H9 (cell line): ENCODE results near the gene KIAA0513. TPM values are rescaled to one million over a fixed set of nuclear protein-coding genes. Genes with fewer than 3 reads are reported as not detected.

Experiments
- DNase-seq: peaks from one replicate; pipeline ENCODE4 v3.0.0-alpha.2; 2017
- H2AFZ ChIP-seq: one replicate; pipeline ENCODE4 v1.6.1; 2013; ENCODE audit warnings: mild to moderate bottlenecking, low read length, control low read depth, moderate library complexity
- H2AK5ac ChIP-seq: 2 replicates; pipeline ENCODE4 v1.6.1; 2013; ENCODE audit warnings: low read length, control low read depth, mixed read lengths; ENCODE audit not compliant: insufficient read length
- H2BK120ac ChIP-seq: one replicate; pipeline ENCODE4 v1.6.1; 2013; ENCODE audit warnings: low read depth, mild to moderate bottlenecking, low read length, control low read depth, inconsistent platforms; ENCODE audit not compliant: poor library complexity, severe bottlenecking
- H2BK12ac ChIP-seq: 2 replicates; pipeline ENCODE4 v1.6.1; 2013; ENCODE audit warnings: low read length, control low read depth, mixed read lengths, low read depth; ENCODE audit not compliant: insufficient read length
- H2BK15ac ChIP-seq: 2 replicates; pipeline ENCODE4 v1.6.1; 2013; ENCODE audit warnings: low read depth, low read length, control low read depth
- H2BK20ac ChIP-seq: one replicate; pipeline ENCODE4 v1.6.1; 2013; ENCODE audit warnings: low read depth, mild to moderate bottlenecking, low read length, control low read depth, inconsistent platforms; ENCODE audit not compliant: poor library complexity, severe bottlenecking
- H2BK5ac ChIP-seq: 2 replicates; pipeline ENCODE4 v1.6.1; 2013; ENCODE audit warnings: low read length, control low read depth, mixed read lengths; ENCODE audit not compliant: insufficient read length
- H3K14ac ChIP-seq: 2 replicates; pipeline ENCODE4 v1.6.1; 2013; ENCODE audit warnings: low read length, control low read depth; ENCODE audit not compliant: insufficient read depth
- H3K18ac ChIP-seq: 2 replicates; pipeline ENCODE4 v1.6.1; 2013; ENCODE audit warnings: low read depth, mild to moderate bottlenecking, mixed read lengths, low read length, control low read depth; ENCODE audit not compliant: insufficient read length
- H3K23ac ChIP-seq: 2 replicates; pipeline ENCODE4 v1.6.1; 2013; ENCODE audit warnings: low read length, control low read depth, mixed read lengths, low read depth; ENCODE audit not compliant: insufficient read length
- H3K23me2 ChIP-seq: 2 replicates; pipeline ENCODE4 v1.6.1; 2013; ENCODE audit warnings: low read depth, mild to moderate bottlenecking, mixed read lengths, low read length, control low read depth; ENCODE audit not compliant: insufficient read length, poor library complexity, severe bottlenecking
- H3K27ac ChIP-seq: 2 replicates; pipeline ENCODE4 v1.5.1; 2013; ENCODE audit warnings: low read length, control low read depth, mixed read lengths, low read depth; ENCODE audit not compliant: insufficient read length
- H3K27me3 ChIP-seq: 2 replicates; pipeline ENCODE4 v1.6.1; 2013; ENCODE audit warnings: low read length, control low read depth, inconsistent platforms; ENCODE audit not compliant: insufficient read depth
- H3K4ac ChIP-seq: 2 replicates; pipeline ENCODE4 v1.6.1; 2013; ENCODE audit warnings: low read depth, mild to moderate bottlenecking, control low read depth, inconsistent platforms, low read length, moderate library complexity
- H3K4me1 ChIP-seq: 2 replicates; pipeline ENCODE4 v1.6.1; 2013; ENCODE audit warnings: low read length, control low read depth, inconsistent platforms; ENCODE audit not compliant: insufficient read depth
- H3K4me2 ChIP-seq: 2 replicates; pipeline ENCODE4 v1.6.1; 2013; ENCODE audit warnings: low read length, control low read depth, mixed read lengths; ENCODE audit not compliant: insufficient read length, insufficient read depth
- H3K56ac ChIP-seq: 2 replicates; pipeline ENCODE4 v1.6.1; 2013; ENCODE audit warnings: low read depth, mild to moderate bottlenecking, mixed read lengths, low read length, control low read depth; ENCODE audit not compliant: insufficient read length
- H3K79me1 ChIP-seq: 2 replicates; pipeline ENCODE4 v1.6.1; 2013; ENCODE audit warnings: low read depth, mild to moderate bottlenecking, moderate library complexity, low read length, control low read depth, inconsistent platforms; ENCODE audit not compliant: insufficient read depth, poor library complexity, severe bottlenecking
- H3K79me2 ChIP-seq: 2 replicates; pipeline ENCODE4 v1.6.1; 2013; ENCODE audit warnings: low read length, control low read depth, inconsistent platforms; ENCODE audit not compliant: insufficient read depth
- H3K9ac ChIP-seq: 2 replicates; pipeline ENCODE4 v1.6.1; 2013; ENCODE audit warnings: low read length, control low read depth, mixed read lengths; ENCODE audit not compliant: insufficient read length; ENCODE audit errors: extremely low read depth
- H3K9me3 ChIP-seq: one replicate; pipeline ENCODE4 v1.6.1; 2013; ENCODE audit warnings: low read depth, low read length, inconsistent platforms; ENCODE audit not compliant: control insufficient read depth
- H3T11ph ChIP-seq: one replicate; pipeline ENCODE4 v1.6.1; 2013; ENCODE audit warnings: mild to moderate bottlenecking, low read length, control low read depth, inconsistent platforms
- H4K20me1 ChIP-seq: one replicate; pipeline ENCODE4 v1.6.1; 2013; ENCODE audit not compliant: control insufficient read depth, insufficient read length, insufficient read depth
- H4K5ac ChIP-seq: 2 replicates; pipeline ENCODE4 v1.6.1; 2013; ENCODE audit warnings: low read depth, mild to moderate bottlenecking, mixed read lengths, low read length, control low read depth; ENCODE audit not compliant: insufficient read length
- H4K8ac ChIP-seq: replicated peaks from 2 replicates; pipeline ENCODE4 v1.6.1; 2013; ENCODE audit warnings: low read length, control low read depth, mixed read lengths, low read depth; ENCODE audit not compliant: insufficient read length
- H4K91ac ChIP-seq: 2 replicates; pipeline ENCODE4 v1.6.1; 2013; ENCODE audit warnings: low read depth, mild to moderate bottlenecking, moderate library complexity, mixed read lengths, low read length, control low read depth; ENCODE audit not compliant: insufficient read length
- H3K27ac Mint-ChIP-seq, 3 experiments: 2 replicates in 2 of 3; 3 replicates in 1 of 3; pipeline ENCODE4 v1.8.0; 2020 to 2021; ENCODE audit warnings: mixed read lengths in 3 of 3, mild to moderate bottlenecking in 1 of 3, moderate library complexity in 1 of 3
- H3K27me3 Mint-ChIP-seq: 2 replicates; pipeline ENCODE4 v1.8.0; 2021; ENCODE audit warnings: low read depth, mild to moderate bottlenecking, moderate library complexity, mixed read lengths
- H3K36me3 Mint-ChIP-seq, 3 experiments: 2 replicates in 2 of 3; 3 replicates in 1 of 3; pipeline ENCODE4 v1.8.0; 2020 to 2021; ENCODE audit warnings: low read depth in 3 of 3, mixed read lengths in 3 of 3; ENCODE audit not compliant: insufficient read depth in 1 of 3
- H3K4me1 Mint-ChIP-seq, 2 experiments: 2 replicates each; pipeline ENCODE4 v1.8.0; 2020; ENCODE audit warnings: mixed read lengths in 2 of 2
- H3K4me3 Mint-ChIP-seq, 2 experiments: 2 replicates in 1 of 2; 3 replicates in 1 of 2; pipeline ENCODE4 v1.8.0; 2020 to 2021; ENCODE audit warnings: mild to moderate bottlenecking in 2 of 2, mixed read lengths in 2 of 2, moderate library complexity in 1 of 2
- H3K9me3 Mint-ChIP-seq, 2 experiments: 2 replicates in 1 of 2; 3 replicates in 1 of 2; pipeline ENCODE4 v1.8.0; 2020; ENCODE audit warnings: mild to moderate bottlenecking in 2 of 2, mixed read lengths in 2 of 2, moderate library complexity in 1 of 2
- CTCF ChIP-seq: fragments of 200-600 bp; sonication (generic); conservative IDR thresholded peaks from 3 replicates; pipeline ENCODE4 v1.8.0; 2021; ENCODE audit warnings: antibody characterized with exemption, mild to moderate bottlenecking
- WGBS: extraction: QIAGEN DNeasy Blood & Tissue Kit; methylation state at CpG from one replicate; pipeline ENCODE4 v1.1.7; 2013; ENCODE audit warnings: missing lambda C conversion rate, low lambda C conversion rate, mixed read lengths; ENCODE audit not compliant: insufficient read length; ENCODE audit errors: extremely low coverage; 5-methylcytosine and 5-hydroxymethylcytosine counted together
- total RNA-seq: library from RNA; stranded (reverse); gene quantifications from 2 replicates; pipeline ENCODE4 v1.2.1, GENCODE V29; 2021

KIAA0513 gene
- total RNA-seq, 1 experiment from 2014 or later, result 4.7 TPM

GRCh38 chr16:85098565-85098964, 71.0 kb downstream of the KIAA0513 start:
- H3K23ac ChIP-seq, result no peak overlapping the region
- no peak overlapping the region for H4K8ac ChIP-seq
- no peak overlapping the region for H3K4ac ChIP-seq
- no peak overlapping the region; the same call in 1 of the 2 replicates for H3K14ac ChIP-seq
- no peaks in the 10 kb centered on the region for H3K79me2 ChIP-seq
- no peaks in the 10 kb centered on the region for H3K9me3 ChIP-seq
- no CpG with 5 or more reads among the region's 10 CpGs for WGBS
- no peak overlapping the region for H3K9ac ChIP-seq
- Mint-ChIP-seq H3K4me1 (peaks cover 7 to 14% of the 10 kb centered on the region in 2 experiments), H3K4me3 (no peak overlapping the region), H3K27me3 (peaks cover 40% of the 10 kb centered on the region), H3K36me3 (no peaks in the 10 kb centered on the region), H3K9me3 (no peaks in the 10 kb centered on the region), H3K27ac (no peak overlapping the region)
- no peaks in the 10 kb centered on the region for H3K23me2 ChIP-seq
- no peak for DNase-seq
- H2AK5ac ChIP-seq, result no peak overlapping the region
- H3K4me2 ChIP-seq, result no peak overlapping the region
- H3K27ac ChIP-seq, result no peak overlapping the region
- H2AFZ ChIP-seq, result no peak overlapping the region
- no peaks in the 10 kb centered on the region for H3K27me3 ChIP-seq
- H3K18ac ChIP-seq, result no peak overlapping the region
- no peaks in the 10 kb centered on the region for H3K79me1 ChIP-seq
- TF ChIP-seq CTCF, result no peak
- no peak overlapping the region for H2BK120ac ChIP-seq
- H2BK15ac ChIP-seq, result no peak overlapping the region
- H2BK12ac ChIP-seq, result no peak overlapping the region
- H2BK20ac ChIP-seq, result no peak overlapping the region
- no peak overlapping the region for H4K91ac ChIP-seq
- H4K20me1 ChIP-seq, result no peaks in the 10 kb centered on the region
- no peak overlapping the region for H3T11ph ChIP-seq
- H4K5ac ChIP-seq, result no peak overlapping the region
- no peak overlapping the region for H2BK5ac ChIP-seq
- H3K4me1 ChIP-seq, result no peaks in the 10 kb centered on the region
- H3K56ac ChIP-seq, result no peak overlapping the region
